Activated T-cell treated with anti-CD3 and anti-CD28 coated beads for 48 hours (primary cell): ENCODE measurements around the gene CFAP70.

Experiments used
- DNase-seq: peaks from one replicate; pipeline ENCODE4 v3.0.0-alpha.2; 2020; ENCODE audit warnings: low read depth

Gene CFAP70

GRCh38 chr10:73252445-73253224, 106.0 kb downstream of the CFAP70 start, which contains the start of gene MRPS16:
MRPS16 (minus strand) TSS chr10:73252644; CDS start chr10:73252482, 162 bp downstream.
- DNase-seq = peak; percentile 85

- DNase-seq = no peak
These were observed 106.8 kb downstream of the CFAP70 start for GRCh38 chr10:73251683-73252444.

GRCh38 chr10:73248259-73248724, 110.4 kb downstream of the CFAP70 start:
- no peak for DNase-seq

GRCh38 chr10:73247509-73248258, 111.0 kb downstream of the CFAP70 start:
- no peak for DNase-seq

- peak; percentile 99 for DNase-seq
These were observed 111.8 kb downstream of the CFAP70 start, which contains the start of gene DNAJC9 for GRCh38 chr10:73246646-73247508. DNAJC9 (minus strand) TSS chr10:73247255; CDS start chr10:73247189, 66 bp downstream.

GRCh38 chr10:73246322-73246645, 112.4 kb downstream of the CFAP70 start:
- DNase-seq = no peak

- DNase-seq = no peak
These were observed 113.7 kb downstream of the CFAP70 start for GRCh38 chr10:73244866-73245477.

GRCh38 chr10:73239908-73240307, 118.8 kb downstream of the CFAP70 start:
- no peak for DNase-seq

- DNase-seq = no peak
These were observed 119.6 kb downstream of the CFAP70 start for GRCh38 chr10:73238990-73239566.

GRCh38 chr10:73234695-73235094, 124.0 kb downstream of the CFAP70 start:
- DNase-seq = no peak

GRCh38 chr10:73233883-73234282, 124.8 kb downstream of the CFAP70 start:
- no peak for DNase-seq

GRCh38 chr10:73232887-73233286, 125.8 kb downstream of the CFAP70 start:
- no peak for DNase-seq

- DNase-seq = no peak
These were observed 129.1 kb downstream of the CFAP70 start for GRCh38 chr10:73229567-73229966.

GRCh38 chr10:73228247-73228646, 130.4 kb downstream of the CFAP70 start:
- DNase-seq = no peak

GRCh38 chr10:73226663-73227062, 132.0 kb downstream of the CFAP70 start:
- no peak for DNase-seq

GRCh38 chr10:73225518-73225917, 133.1 kb downstream of the CFAP70 start:
- DNase-seq = no peak

GRCh38 chr10:73220989-73221388, 137.7 kb downstream of the CFAP70 start:
- DNase-seq = no peak

- DNase-seq = no peak
These were observed 139.3 kb downstream of the CFAP70 start for GRCh38 chr10:73219384-73219783.

- no peak for DNase-seq
These were observed 140.1 kb downstream of the CFAP70 start for GRCh38 chr10:73218431-73219191.

GRCh38 chr10:73217628-73218027, 141.0 kb downstream of the CFAP70 start:
- DNase-seq = no peak
